SH-SY5Y (cell line): ENCODE data around the gene PRR20G.

Experiments
- GATA2 ChIP-seq: IDR thresholded peaks from 2 replicates; pipeline ENCODE4 v1.6.1; 2011; ENCODE audit warnings: mild to moderate bottlenecking, low read depth, low read length
- GATA3 ChIP-seq: IDR thresholded peaks from 2 replicates; pipeline ENCODE4 v1.6.1; 2011; ENCODE audit warnings: low read depth, mild to moderate bottlenecking, low read length, moderate library complexity

Gene PRR20G

DNA sequence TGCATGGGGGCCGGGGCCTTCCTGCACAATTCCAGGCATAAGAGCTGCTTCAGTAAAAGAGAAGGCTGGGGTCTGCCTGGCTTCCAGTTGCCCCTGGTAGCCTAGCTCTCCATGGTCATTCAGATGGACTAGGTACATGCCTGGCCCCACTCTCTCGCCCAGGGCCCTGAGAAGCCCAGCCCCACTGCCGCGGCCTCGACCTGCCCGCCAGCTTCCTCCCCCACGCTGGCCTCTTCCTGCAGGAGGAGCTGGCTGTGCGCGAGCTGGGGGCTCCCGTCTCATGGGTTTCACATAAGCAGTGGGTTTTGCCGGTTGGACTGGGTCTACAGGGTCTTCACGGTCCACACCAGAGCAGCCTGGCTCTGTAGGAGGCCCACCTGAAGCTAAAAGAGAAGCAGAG is 3.6 kb downstream of the PRR20G start:
- TF ChIP-seq GATA3: no peak
- TF ChIP-seq GATA2: no peak

DNA sequence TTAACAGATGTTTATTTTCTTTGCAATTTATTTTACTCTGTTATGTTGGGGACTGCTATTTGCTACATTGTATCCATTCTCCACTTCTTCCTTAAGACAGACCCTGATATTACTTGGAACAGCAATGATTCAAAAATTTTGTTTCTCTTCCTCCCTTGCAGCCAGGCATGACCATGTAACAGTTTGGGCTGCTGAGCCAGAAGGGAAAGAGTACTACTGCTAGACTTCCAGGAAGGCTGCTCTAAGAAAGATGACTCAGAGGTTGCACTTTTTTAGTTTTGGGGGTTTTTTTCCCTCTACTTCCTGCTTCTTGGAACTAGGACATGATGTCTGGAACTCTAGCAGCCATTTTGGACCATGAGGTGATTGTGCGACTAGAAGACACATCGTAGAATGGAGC is 10.3 kb downstream of the PRR20G start:
- TF ChIP-seq GATA2 (no peak), GATA3 (no peak)

DNA sequence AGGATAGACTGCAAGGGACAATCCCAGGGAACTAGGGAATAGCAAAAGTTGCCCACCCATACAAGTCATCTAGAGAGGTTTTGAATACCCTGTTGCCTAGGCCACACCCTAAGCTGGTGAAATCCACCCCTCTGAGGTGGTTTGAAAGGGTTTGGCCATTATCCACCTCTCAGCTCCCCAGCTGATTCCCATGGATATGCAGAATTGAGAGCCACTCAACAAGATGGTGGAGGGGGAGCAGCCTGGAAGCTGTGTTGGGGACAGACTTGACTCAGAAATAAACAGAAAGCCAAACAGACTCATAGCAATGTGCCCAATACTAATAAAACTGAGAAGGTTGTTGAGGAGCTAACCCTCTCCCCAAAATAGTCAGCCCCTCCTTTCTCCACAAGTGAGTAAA is 10.9 kb downstream of the PRR20G start:
- TF ChIP-seq GATA3: no peak
- no peak for TF ChIP-seq GATA2

DNA sequence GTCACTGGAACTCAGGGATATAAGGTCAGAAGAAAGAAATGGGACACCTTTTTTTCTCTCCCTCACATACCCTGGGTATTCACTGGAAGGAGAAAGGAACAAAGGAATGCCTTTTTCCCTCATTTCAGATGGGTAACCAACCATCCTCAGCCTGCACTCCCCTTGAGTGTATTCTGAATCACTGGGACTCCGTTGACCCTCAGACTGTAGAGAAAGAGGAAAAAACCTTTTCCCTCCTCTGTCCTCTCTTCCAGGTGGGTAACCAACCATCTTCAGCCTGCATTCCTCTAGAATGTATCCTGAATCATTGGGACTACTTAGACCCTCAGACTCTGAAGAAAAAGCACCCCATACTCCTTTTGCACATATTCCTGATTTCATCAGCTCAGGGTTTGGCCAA is 11.4 kb downstream of the PRR20G start:
- TF ChIP-seq GATA2: no peak
- TF ChIP-seq GATA3: no peak

DNA sequence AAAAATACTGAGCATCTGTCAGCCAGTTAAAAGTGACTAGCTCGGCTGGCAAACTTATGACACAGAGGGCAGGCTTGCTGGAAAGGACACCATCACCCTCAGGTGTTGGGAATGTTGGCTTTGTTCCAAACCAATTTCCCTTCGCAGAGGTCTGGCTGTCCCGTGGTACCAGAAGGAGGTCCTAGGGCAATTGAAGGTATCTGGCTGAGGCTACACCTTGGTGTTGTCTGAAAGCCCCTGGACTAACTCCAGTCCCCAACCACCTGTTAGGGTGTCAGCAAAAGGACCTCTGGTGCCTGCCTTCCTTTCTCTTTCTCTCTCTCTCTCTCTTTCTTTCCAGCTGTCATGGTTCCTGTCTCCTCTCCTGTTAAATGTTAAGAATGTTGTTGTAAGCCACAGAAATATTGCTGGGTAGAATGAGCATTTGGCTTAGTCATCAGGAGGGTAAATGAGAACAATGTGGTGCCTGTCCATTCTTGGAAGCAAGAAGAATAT is 12.5 kb downstream of the PRR20G start:
- TF ChIP-seq GATA2 (no peak), GATA3 (no peak)

DNA sequence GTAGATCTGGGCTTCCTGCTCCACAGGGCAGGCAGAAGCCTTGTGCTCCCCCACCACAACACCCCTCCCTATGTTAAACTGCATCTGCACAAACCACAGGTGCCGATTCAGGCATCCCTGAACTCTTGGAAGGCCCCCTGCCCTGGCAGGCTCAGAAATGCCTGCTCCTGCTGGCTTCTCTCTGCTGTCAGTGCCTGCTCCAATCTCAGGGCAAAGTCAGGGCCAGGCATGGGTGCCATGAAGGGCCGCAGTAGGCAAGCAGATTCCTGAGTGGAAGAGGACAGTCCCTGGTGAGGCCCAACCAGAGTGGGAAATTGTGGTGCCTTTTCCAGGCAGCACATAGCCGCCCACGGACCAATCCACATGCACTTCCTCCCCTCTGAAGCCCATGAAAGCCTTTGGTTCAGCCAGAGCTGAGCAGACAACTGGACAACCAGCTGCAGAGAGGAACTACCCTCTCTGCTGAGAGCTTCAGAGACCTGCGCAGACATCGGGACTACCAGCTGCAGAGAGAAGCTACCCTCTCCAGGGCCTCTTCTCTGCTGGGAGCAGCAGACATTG is 13.6 kb downstream of the PRR20G start:
- TF ChIP-seq GATA3 (no peak), GATA2 (no peak)

DNA sequence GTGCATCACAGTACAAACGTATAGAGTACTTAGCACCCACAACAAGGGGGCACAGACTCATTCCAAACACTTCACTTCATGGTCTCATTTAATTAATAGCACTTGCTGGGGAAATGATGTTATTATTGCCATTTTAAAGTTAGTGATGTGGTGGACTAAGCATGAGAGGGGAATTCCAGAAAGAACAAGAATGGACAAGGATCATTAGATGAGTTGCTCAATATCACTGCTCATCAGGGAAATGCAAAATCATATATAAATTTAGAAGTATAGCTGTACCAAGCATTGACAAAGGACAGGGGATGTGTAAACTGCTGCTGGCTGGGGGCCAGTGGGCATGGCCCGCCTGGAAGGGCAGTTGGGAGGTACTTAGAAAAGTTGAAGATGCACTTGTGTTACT is 14.6 kb downstream of the PRR20G start:
- TF ChIP-seq GATA3: no peak
- no peak for TF ChIP-seq GATA2

DNA sequence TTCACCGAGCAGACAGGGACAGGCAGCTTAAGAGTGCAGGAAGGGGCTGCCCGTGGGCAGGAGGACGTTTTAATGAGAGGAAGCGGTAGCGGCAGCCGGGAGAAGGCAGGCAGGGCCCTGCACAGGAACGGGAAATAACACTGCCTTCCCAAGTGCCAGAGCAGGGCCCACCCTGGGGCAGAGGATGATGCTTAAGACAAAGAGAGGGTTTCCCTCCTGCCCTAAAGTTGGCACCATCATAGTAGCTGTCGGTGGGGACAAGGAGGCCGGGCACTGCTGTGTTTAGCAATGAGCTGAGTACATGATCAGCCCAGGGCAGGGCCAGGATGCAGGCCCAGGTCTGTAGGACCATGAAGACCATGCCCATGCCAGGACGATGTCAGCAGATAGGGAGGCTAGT is 21.7 kb downstream of the PRR20G start:
- TF ChIP-seq GATA2 (no peak), GATA3 (no peak)

DNA sequence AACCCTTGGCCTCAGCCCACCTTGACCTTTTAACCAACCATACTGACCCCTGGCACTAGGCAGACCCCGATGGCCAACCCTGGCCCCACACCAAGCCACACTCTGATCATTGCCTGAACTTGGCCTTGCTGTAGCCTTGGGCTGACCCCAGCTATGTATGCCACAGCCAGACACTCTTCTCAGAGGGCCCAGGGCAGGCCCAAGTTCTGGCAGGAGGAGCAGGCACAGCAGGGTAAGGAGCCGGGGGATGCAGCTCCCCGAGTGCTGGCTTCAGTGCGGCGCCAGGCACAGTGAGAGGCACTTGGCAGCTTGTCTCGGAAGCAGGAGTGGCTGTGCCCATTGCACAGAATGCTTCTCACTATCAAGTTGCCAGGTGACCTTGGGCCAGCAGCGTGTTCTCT is 22.3 kb downstream of the PRR20G start:
- TF ChIP-seq GATA3: no peak
- TF ChIP-seq GATA2: no peak

DNA sequence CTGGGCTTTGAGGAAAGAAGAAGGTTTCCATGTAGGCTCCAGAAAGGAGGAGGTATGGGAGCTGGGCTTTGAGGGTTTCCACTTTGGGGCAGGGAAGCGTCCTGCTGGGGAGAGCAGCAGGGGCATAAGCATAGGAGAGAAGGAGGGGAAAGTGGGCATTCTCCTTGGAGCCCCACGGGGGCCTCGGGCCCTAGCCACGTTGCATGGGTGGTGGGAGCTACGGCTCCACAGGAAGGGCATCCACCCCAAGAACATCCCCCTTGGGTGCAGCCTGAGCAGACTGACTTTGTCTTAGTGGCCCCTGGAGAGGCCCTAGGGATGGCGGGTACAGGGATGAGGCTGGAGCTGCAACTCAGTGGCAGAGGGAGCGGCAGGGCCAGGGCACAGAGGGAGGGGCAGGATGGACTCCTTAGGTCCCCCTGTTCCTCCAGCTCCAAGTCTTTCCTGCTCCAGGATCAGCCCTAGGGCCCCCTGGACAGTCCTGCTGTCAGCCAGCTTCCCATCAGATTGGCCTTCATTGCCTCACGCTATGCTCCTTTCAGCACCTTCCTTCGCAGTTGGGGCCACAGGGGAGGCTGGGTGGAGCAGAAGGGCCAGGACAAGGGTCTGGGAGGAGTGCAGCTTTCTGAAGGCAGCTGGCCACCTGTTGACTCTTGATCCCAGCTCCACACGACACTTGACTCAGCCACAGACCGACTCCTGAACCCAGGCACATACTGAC is 22.9 kb downstream of the PRR20G start:
- TF ChIP-seq GATA2 (no peak), GATA3 (no peak)

DNA sequence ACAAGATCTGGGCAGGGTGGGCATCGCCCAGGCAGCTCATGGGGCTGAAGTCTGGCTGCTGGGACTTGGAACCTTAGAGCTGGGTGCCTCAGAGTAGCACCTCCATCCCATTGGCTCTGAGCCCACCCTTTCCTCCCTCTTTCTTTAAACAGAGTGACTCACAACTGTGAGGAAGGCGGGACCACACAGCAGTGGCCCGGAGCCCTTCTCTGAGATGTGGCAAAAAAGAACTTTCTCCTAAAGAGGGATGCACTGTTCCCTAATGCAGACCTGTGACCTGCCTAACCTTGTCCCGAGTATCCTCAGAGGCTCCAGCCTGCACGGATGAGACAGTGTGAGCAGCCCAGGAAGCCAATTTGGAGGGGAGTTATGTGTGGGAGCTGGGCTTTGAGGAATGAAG is 23.6 kb downstream of the PRR20G start:
- TF ChIP-seq GATA2 (no peak), GATA3 (no peak)

DNA sequence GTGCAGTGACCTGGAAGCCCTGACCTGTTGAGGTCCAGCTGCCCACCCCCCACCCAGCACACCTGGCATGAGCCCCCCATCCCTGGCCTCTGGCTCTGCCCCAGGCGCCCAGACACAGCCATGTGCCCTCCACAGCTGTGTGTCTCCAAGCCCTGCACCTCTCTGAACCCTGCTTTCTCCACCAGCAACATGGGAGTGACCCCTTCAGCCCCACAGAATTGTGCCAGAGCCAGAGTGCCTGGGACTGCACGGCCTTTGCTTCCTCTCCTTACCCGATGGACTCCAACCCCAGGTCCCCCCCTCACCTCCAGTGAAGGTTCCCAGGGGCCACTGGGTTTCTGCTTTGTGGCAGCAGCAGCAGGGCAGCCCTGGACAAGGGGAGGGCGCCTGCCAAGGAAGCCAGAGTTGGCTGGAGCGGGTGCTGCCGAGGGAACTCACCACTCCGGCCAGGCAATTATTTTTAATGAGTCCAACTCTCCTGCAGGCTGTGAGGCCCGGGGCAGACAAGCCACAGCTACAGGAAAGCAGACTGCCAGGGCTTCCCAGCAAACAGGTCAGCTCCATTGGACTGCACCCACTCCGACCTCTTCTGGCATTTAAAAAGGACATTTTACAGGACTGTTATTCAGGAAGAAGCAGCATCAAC is 24.1 kb downstream of the PRR20G start:
- TF ChIP-seq GATA3 (no peak), GATA2 (no peak)

DNA sequence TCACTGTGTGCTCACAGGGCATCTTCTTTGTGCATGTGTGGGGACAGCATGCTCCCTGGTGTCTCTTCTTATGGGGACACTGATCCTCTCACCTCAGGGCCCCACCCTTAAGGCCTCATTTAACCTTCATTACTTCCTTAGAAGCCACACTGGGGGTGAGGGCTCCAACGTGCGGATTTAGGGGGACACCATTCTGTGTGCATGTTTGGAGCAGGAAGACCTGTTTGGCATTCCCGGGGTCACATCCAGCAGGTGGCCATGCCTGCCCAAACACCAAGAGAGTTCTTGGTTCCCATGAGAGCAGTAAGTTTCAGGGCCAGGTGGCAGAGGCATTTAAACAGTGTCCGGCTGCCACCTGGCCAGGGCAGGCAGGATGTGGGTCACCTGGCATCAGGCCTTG is 24.8 kb downstream of the PRR20G start:
- TF ChIP-seq GATA3: no peak
- TF ChIP-seq GATA2: no peak

DNA sequence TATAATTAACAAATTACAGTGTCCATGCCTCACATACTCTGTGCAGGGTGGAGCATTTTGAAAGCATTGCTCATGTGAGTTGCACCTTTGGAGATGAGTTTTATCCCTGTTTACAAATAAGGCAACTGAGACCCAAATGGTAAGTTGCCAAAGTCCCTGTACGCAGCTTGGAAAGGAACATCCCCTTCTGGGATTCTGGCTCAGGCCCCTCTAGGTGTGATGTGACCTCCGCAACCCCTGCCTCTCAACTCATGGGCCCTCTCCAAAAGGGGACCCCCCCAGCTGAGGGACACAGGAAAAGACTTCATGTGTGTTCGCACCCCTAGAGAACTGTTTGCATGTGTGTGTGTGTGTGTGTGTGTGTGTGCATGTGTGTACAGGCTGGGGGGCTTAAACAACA is 25.3 kb downstream of the PRR20G start:
- TF ChIP-seq GATA2 (no peak), GATA3 (no peak)

DNA sequence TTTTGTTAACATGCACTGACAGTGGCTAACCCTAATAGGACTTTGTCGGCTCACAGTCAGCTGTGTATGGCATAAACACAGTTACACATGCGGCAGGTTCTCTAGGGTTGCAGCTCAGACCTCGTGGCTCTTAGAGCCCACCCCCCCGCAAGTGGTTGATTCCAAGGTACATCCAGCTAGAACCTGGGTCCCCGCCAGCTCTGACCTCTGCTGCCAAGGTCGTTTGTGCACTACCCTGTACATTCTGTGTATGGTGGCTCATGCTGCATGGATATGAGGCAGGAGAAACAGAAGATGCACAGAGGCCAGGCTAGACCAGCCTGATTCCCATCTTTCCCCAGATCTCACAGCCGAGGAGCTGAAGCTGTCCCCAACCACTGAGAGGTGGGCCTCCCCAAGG is 25.9 kb downstream of the PRR20G start:
- TF ChIP-seq GATA3: no peak
- TF ChIP-seq GATA2: no peak
